HG02970 (cell line): ENCODE data around the gene ADAMTSL1.

Source experiments
- ATAC-seq: cut with Tn5 transposase; IDR thresholded peaks from one replicate; pipeline ENCODE4 v1.9.1; 2021; ENCODE audit warnings: mild to moderate bottlenecking, moderate library complexity, moderate number of reproducible peaks; ENCODE audit not compliant: unreplicated experiment, low FRiP score

ADAMTSL1 gene

GRCh38 chr9:18499980-18500379 is 26.0 kb downstream of the ADAMTSL1 start:
- ATAC-seq, result no peak

GRCh38 chr9:18500451-18500850 is 26.5 kb downstream of the ADAMTSL1 start:
- ATAC-seq, result no peak

GRCh38 chr9:18501949-18502348 is 28.0 kb downstream of the ADAMTSL1 start:
- ATAC-seq, result no peak

GRCh38 chr9:18502546-18502945 is 28.6 kb downstream of the ADAMTSL1 start:
- ATAC-seq, result no peak

- no peak for ATAC-seq
Measured at GRCh38 chr9:18504707-18505106, 30.8 kb downstream of the ADAMTSL1 start.

GRCh38 chr9:18507151-18507550 is 33.2 kb downstream of the ADAMTSL1 start:
- no peak for ATAC-seq

GRCh38 chr9:18516514-18516913 is 42.6 kb downstream of the ADAMTSL1 start:
- no peak for ATAC-seq

- ATAC-seq, result no peak
Measured at GRCh38 chr9:18516965-18517364, 43.0 kb downstream of the ADAMTSL1 start.

GRCh38 chr9:18520416-18521047 is 46.6 kb downstream of the ADAMTSL1 start:
- ATAC-seq, result no peak

GRCh38 chr9:18526685-18527084 is 52.7 kb downstream of the ADAMTSL1 start:
- no peak for ATAC-seq

- ATAC-seq, result no peak
Measured at GRCh38 chr9:18531136-18532065, 57.4 kb downstream of the ADAMTSL1 start.

GRCh38 chr9:18534611-18535010 is 60.7 kb downstream of the ADAMTSL1 start:
- ATAC-seq, result no peak

GRCh38 chr9:18536554-18536953 is 62.6 kb downstream of the ADAMTSL1 start:
- no peak for ATAC-seq

GRCh38 chr9:18539203-18539693 is 65.3 kb downstream of the ADAMTSL1 start:
- no peak for ATAC-seq

- ATAC-seq, result no peak
Measured at GRCh38 chr9:18542837-18543405, 69.0 kb downstream of the ADAMTSL1 start.

- ATAC-seq, result no peak
Measured at GRCh38 chr9:18543406-18544192, 69.6 kb downstream of the ADAMTSL1 start.

- no peak for ATAC-seq
Measured at GRCh38 chr9:18544456-18544855, 70.5 kb downstream of the ADAMTSL1 start.

GRCh38 chr9:18545636-18546360 is 71.8 kb downstream of the ADAMTSL1 start:
- ATAC-seq, result no peak

GRCh38 chr9:18548456-18548855 is 74.5 kb downstream of the ADAMTSL1 start:
- ATAC-seq, result no peak

GRCh38 chr9:18549772-18550171 is 75.8 kb downstream of the ADAMTSL1 start:
- ATAC-seq, result no peak
